ENCODE data around the gene CDK5.
"Not testable (repeated sequence)": the region's sequence is repeated elsewhere in the genome, so short reads cannot be mapped to it uniquely, and the experiment has no call there.

Gene CDK5

DNA sequence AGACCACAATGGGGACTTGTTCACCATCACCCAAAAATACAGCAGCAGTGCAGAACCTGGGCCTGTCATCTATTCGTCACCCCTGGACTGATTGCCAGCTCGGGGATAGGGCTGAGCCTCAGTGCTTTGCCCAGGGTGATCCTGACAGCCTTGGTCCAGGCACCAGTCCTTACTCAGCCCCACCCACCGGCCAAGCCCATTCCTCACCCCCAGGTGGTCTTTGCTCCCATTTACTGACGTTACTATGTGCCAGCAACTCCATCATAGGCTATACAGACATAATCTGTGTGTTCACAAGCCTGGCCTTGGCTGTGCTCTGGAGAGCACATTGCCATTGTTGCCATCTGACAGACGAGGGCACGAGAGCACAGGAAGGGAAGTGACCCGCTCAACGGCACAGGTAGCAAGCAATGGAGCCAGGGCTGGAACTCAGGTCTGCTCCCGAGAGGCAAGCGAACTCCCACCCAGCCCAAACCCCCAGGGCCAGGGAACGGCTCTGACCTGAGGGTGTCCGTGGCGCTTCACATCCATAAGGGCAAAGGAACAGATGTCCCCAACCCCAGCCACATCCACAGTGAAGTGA lies 40.2 kb downstream of the CDK5 start:
- in situ Hi-C loops (cut with MboI; ENCODE audit: low sequenced_read_pairs): no loop called here

DNA sequence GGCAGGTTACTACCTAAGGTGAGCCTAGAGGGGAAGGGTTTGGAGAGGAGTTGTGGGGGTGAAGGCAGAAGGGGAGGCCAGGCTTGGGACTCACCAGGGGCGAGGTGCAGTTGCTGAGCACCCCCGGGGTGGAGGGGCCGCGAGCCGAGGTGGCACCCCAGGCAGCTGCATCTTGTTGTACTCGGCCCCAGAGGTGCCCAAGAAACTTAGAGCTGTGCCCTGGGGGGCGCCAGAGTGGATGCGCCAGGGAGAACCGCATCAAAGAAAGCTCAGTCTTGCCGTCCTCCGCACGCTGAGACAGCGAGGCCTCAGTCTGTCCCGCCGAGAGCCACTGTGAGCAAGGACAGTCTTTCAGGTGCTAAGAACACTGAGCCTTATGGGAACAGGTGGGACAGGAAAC lies 40.8 kb downstream of the CDK5 start:
- in situ Hi-C loops (cut with MboI; ENCODE audit: low sequenced_read_pairs): no loop called here

- in situ Hi-C loops (cut with MboI; ENCODE audit: low sequenced_read_pairs): no loop called here
Measured at GRCh38 chr7:151016505-151016904, 41.2 kb downstream of the CDK5 start.

DNA sequence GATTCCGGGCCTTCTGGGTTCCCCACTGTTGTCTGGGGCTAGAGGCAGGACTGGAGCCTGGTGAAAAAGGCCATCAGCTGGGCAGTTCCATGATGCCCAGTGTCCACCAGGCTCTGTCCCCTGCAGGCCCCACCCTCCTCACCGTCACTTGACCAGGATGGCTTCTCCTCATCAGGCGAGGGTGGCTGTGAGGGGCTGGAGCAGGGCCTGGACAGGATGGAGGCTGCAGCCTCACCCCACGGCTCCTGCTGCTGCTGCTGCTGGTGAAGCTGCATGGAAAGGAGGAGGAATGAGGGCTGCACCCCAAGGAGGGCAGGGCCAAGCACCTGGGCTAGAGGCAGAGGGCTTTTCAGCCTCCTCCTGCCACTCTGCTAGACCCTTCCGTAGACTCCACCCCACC lies 41.7 kb downstream of the CDK5 start:
- in situ Hi-C loops (cut with MboI; ENCODE audit: low sequenced_read_pairs): no loop called here

GRCh38 chr7:151014950-151015349 lies 42.7 kb downstream of the CDK5 start:
- in situ Hi-C loops (cut with MboI; ENCODE audit: low sequenced_read_pairs): no loop called here

- in situ Hi-C loops (cut with MboI; ENCODE audit: low sequenced_read_pairs): no loop called here
Measured at GRCh38 chr7:151013733-151014497, 43.8 kb downstream of the CDK5 start.

GRCh38 chr7:151013356-151013732 lies 44.4 kb downstream of the CDK5 start:
- in situ Hi-C loops (cut with MboI; ENCODE audit: low sequenced_read_pairs): no loop called here

DNA sequence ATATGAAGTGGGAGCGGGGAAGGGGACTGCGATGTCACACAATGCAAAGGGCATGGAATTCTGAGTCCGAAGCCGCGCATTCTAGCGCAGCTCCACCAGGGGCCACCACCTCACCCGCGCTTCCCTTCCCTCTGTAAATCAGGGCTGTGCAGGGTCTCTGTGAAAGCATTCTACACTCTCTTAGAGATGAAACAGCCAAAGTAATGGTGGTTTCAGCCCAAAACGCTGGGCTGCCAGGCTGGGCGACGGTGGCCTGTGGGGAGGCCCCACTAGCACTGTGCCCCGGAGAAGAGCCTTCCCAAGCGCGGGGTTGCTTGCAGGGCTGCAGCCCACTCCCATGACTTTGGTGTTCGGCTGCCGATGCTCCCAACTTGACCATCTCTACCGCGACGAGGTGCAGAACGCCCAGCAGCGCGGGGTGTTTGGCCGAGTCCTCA lies 44.8 kb downstream of the CDK5 start:
- in situ Hi-C loops (cut with MboI; ENCODE audit: low sequenced_read_pairs): no loop called here

- in situ Hi-C loops (cut with MboI; ENCODE audit: low sequenced_read_pairs): no loop called here
Measured at GRCh38 chr7:151012031-151012692, 45.5 kb downstream of the CDK5 start.

- in situ Hi-C loops (cut with MboI; ENCODE audit: low sequenced_read_pairs): not testable (repeated sequence)
Measured at GRCh38 chr7:151011616-151012015, 46.1 kb downstream of the CDK5 start.

DNA sequence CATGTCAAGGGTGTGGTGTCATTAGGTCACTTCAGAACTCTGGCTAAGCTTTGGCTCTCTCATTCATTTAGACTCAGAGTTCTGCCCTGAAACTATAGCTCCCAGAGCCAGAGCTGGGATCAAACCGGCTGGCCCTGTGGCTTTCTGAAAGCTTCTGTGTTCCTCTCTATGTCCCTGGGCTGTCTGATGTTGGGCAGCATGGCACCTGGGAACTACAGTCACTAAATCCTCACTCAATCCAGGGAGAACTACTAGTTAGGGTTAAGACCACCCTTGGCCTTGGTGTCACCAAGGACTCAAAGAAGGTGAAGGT lies 46.6 kb downstream of the CDK5 start:
- in situ Hi-C loops (cut with MboI; ENCODE audit: low sequenced_read_pairs): no loop called here

- in situ Hi-C loops (cut with MboI; ENCODE audit: low sequenced_read_pairs): no loop called here
Measured at GRCh38 chr7:151010307-151011096, 47.2 kb downstream of the CDK5 start.

GRCh38 chr7:151010037-151010306 lies 47.7 kb downstream of the CDK5 start:
- in situ Hi-C loops (cut with MboI; ENCODE audit: low sequenced_read_pairs): no loop called here

DNA sequence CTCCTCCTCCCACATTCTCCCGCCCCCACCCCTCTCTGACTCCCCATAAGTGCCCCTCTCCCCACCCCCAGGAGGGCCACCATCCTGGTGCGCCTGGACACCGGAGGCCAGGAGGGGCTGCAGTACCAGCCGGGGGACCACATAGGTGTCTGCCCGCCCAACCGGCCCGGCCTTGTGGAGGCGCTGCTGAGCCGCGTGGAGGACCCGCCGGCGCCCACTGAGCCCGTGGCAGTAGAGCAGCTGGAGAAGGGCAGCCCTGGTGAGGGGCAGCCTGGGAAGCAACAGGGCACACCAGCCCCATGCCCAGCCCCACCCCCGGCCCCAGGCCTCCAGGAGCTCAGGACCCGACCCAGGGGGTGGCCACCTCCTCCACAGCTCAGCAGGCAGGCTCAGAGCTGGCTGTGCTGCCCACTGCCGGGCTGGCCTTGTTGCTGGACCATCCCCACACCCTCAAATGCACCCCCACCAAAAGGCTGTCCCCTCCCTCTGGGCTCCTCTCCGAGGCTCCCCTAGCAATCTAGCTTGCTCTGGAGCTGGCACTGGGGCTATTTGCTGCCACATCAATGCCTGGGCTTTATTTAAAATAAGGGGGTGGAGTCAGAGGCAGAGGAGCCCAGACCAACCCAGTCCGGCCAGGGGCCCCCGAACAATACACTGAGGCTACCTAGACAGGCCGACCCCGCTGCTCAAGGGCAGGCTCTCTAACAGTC lies 48.2 kb downstream of the CDK5 start:
- in situ Hi-C loops (cut with MboI; ENCODE audit: low sequenced_read_pairs): no loop called here

DNA sequence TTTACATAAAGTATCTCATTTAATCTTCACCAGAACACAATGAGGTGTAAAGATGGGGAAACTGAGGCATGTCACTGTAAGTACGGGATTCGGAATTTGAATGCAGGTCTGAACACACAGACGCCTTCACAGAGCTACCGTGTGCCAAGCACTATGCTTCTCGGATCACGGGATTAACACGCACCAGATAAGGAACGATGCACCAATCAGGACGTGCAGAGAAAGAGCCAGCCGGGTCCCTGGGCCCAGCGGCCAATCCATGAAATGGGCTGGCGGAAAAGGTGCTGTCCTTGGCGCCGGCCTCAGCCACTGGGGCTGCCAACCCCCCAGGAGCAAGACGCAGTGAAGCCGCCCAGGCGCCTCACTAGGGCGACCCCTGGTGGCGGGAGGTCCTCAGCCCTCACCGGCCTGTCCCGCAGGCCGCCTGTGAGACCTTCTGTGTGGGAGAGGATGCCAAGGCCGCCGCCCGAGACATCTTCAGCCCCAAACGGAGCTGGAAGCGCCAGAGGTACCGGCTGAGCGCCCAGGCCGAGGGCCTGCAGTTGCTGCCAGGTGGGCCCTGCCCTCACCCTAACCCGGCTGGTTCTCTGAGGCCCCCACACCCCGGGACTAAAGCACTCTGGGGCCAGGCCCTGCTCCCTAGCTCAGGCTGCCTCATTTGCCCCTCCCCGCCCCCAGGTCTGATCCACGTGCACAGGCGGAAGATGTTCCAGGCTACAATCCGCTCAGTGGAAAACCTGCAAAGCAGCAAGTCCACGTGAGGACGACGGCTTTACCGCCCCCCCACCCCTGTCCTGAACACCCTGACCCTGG lies 49.0 kb downstream of the CDK5 start:
- in situ Hi-C loops (cut with MboI; ENCODE audit: low sequenced_read_pairs): no loop called here

DNA sequence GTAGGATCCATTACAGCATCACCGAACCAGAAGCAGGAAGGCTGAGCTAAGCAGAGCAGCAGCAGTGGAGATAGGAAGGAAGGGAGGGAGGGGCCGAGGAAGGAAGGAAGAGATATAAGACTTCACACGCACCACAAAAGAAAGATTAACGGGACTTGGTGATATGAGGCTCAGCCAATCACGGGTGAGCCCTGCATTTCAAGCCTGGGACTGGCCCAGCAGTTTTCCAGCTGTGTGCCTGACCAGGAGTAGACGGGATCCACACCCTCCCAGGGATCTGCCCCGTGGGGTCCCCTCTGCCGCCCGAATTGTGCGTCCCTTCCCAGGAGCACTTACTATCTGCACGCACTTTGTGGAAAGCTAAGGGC lies 49.6 kb downstream of the CDK5 start:
- in situ Hi-C loops (cut with MboI; ENCODE audit: low sequenced_read_pairs): no loop called here

- in situ Hi-C loops (cut with MboI; ENCODE audit: low sequenced_read_pairs): no loop called here
Measured at GRCh38 chr7:151007469-151007898, 50.2 kb downstream of the CDK5 start.

GRCh38 chr7:151006590-151007300 lies 51.0 kb downstream of the CDK5 start:
- in situ Hi-C loops (cut with MboI; ENCODE audit: low sequenced_read_pairs): no loop called here

- in situ Hi-C loops (cut with MboI; ENCODE audit: low sequenced_read_pairs): no loop called here
Measured at GRCh38 chr7:151005566-151005965, 52.1 kb downstream of the CDK5 start.
